Colon (tissue), 2 donors: ENCODE measurements around the gene PDE4A.
"Not testable (repeated sequence)": the region's sequence is repeated elsewhere in the genome, so short reads cannot be mapped to it uniquely, and the experiment has no call there.

Source experiments
- FAIRE-seq: peaks from 2 replicates; lab custom pipeline; 2012; peaks lifted over from hg19 to GRCh38; lab: Jason Lieb, UNC
- donor health status: control.
- donor health status: control.

The PDE4A gene

DNA sequence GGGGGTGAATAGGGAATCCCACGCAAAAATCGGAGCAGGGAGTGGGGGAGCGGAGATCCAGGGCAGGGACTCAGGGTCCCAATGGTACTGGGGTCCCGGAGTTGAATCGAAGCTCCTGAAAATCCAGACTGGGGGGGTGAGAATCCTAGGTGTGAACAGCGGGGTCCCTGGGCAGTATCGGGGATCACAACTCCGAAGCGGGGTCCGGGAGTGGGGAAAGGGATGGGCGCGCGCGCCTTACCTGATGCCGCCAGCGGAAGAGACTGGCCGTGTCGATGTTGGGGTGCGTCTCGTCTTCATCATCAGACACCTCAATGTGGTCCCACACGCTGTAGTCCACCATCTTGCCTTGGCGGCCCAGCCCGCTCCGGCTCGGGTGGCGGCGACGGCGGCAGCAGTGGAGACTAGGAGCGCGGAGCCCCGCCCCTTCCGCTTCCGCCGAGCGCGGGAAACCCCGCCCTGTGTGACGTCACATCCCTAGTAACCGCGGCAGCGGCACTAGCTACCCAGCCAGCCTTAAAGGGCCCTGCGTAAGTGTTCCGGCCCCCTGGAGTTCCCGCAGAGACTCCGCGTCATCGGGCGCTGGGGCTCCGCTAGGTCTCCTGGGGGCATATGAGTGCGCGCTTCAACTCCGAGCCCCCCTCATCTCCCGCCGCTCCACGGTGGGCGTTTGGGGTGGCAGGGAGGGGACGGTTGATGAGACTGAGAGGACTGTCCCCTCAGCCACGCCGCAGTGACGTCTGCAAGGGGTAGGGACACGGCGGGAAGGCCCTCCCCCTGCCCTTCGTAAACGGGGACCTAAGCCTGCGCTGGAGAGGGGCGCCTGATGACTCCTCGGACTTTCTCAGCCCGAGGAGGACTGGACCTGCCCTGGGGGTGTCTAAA, 17.0 kb upstream of the PDE4A start, which contains the start of gene CDC37:
Gene CDC37 (minus strand): TSS at position 406 of the 885 bp plus-strand sequence. CDS start 63 bp downstream, at position 343.
- FAIRE-seq = no peak

DNA sequence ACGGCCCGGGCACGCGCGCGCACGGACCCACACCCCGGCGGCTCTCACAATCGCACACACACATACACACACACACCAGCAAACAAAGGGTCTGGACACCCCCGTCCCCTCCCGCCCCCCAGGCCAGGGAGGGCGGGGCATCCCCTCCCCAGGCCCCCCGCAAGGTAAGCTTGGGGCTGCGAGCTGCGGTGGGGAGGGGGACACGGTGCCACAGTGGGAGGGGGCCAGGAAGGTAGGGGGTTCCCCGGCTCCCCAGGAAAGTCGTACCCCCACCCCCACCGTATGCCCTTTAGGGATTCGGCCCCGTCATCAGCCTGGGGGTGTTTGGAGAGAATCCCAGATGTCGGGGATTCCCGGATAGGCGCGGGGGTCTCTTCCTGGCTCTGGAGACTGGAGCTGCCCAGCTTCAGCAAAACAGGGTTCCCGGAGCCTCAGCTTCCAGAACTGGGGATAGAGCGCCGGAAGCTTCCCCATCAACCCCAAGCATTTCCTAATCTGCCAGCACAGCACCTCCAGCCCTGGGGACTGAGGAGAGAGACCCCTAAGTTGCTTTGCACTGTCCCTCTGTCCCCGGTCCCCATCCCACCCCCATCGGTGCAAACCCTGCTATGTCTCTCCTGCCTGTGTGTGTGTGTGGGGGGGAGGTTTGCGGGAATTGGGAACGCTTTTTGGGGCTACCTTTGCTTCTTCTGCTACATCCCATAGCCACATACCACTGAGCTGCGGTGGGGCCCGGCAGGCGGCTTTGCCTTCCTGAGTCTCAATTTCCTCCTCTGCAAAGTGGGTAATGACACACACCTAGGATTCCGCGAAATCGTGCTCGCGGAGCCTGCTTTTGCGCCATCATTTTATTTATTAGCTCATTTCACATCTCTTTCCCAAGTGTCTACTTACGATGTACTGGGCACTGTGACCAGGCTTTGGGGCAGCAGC, 15.2 kb upstream of the PDE4A start:
- no peak for FAIRE-seq

DNA sequence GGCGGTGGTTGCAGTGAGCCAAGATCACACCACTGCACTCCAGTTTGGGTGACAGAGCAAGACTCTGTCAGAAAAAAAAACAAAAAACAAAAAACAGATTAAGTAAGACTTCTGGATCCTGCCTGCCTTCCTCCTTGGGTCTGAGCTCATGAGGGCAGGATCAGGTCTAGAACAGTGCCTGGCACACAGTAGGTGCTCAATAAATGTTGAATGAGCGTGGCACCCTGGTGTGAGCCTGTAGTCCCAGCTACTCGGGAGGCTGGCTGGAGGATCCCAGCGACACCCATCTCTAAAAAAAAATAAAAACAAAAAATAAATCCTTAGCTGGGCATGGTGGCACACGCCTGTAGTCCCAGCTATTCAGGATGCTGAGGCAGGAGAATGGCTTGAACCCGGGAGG, 14.1 kb upstream of the PDE4A start:
- FAIRE-seq = no peak

DNA sequence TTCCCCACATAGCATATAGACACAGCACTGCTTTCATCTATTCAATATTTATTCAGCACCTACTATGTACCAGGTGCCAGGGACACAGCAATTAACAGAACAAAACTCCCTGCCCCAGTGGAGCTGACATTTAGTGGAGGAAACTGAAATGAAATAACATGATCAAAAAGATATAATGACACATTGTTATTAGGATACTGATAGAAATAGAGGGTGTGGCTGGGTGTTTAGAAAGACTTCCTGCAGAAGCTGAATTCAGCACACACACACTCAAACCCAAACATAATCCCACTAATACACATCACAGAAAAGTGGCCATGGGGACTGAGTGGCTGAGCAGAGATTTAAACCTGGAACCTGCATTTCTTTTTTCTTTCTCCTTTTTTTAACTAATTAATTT, 13.2 kb upstream of the PDE4A start:
- FAIRE-seq = no peak

DNA sequence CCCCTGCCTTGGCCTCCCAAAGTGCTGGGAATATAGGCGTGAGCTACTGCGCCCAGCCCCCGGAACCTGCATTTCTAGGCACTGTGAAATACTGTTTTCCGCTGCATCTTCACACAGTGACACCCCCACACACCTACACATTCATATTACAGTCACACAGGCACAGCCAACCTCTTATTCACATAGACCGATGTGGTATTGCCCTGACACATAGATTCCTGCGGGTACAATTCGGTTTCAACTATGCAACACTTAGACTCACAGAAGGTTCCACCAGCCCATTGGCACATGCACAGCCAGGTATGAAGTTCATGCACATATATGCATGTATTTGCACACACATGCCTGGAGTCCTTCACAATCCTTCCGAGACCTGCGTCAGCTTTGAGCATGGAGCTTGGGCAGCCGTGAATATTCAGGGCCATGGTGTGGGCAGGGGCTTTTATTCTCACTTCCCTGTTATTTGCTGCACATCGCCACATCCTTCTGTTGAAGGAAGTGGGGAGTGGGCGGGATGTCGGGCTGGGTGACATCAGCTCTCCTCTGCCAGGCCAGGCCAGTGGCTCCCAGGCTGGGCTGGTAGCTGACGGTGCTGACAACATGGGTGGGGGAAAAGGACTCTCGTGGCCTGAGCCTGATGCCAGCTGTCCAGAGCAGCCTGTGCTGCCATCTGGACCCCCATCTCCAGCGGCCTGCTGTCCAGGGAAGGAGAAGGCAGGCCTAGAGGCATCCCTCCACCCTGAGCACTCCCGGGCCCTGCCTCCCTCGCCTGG, 11.6 kb upstream of the PDE4A start:
- no peak for FAIRE-seq

DNA sequence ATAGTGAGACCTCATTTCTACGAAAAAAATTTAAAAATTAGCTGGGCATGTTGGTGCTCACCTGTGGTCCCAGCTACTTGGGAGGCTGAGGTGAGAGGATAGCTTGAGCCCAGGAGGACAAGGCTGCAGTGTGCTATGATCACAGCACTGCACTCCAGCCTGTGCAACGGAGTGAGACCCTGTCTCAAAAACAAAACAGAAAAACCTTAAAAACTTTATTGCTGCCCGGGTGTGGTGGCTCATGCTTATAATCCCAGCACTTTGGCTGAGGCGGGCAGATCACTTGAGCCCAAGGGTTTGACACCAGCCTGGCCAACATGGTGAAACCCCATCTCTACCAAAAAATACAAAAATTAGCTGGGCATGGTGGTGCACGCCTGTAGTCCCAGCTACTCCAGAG, 9.1 kb upstream of the PDE4A start:
- FAIRE-seq = not testable (repeated sequence)

DNA sequence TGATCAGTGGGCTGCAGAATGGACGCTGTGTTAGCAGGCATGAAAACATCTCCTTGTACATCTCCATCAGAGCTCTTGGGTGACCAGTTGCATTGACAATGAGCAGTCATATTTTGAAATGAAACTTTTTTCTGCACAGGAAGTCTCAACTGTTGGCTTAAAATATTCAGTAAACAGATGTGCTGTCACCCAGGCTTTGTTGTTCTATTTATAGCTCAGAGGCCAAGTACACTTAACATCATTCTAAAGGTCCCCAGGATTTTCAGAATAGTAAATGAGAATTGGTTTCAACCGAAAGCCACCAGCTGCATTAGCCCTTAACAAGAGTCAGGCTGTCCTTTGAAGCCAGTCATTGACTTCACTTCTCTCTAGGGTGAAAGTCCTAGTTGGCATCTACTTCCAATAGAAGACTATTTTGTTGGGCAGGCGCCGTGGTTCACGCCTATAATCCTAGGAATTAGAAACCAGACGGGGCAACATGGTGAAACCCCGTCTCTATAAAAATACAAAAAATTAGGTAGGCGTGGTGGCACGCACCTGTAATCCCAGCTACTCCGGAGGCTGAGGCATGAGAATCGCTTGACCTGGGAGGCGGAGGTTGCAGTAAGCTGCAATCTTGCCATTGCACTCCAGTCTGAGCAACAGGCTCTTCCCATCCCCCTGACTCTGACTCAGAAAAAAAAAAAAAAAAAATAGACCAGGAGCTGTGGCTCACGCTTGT, 7.9 kb upstream of the PDE4A start:
- no peak for FAIRE-seq

DNA sequence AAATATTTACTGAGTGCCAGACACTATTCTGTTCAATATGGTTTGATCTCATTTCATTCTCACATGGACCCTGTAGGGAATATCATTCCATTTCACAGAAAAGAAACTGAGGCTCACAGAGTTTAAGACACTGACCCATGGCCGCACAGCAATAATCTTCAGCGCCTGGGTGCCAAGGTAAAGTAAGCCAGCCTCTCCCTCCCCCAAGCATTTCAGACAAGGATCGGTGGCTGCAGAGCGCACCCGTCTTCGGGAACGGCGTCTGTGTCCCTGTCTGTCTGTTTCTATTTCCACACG, 4.3 kb upstream of the PDE4A start:
- FAIRE-seq = no peak

DNA sequence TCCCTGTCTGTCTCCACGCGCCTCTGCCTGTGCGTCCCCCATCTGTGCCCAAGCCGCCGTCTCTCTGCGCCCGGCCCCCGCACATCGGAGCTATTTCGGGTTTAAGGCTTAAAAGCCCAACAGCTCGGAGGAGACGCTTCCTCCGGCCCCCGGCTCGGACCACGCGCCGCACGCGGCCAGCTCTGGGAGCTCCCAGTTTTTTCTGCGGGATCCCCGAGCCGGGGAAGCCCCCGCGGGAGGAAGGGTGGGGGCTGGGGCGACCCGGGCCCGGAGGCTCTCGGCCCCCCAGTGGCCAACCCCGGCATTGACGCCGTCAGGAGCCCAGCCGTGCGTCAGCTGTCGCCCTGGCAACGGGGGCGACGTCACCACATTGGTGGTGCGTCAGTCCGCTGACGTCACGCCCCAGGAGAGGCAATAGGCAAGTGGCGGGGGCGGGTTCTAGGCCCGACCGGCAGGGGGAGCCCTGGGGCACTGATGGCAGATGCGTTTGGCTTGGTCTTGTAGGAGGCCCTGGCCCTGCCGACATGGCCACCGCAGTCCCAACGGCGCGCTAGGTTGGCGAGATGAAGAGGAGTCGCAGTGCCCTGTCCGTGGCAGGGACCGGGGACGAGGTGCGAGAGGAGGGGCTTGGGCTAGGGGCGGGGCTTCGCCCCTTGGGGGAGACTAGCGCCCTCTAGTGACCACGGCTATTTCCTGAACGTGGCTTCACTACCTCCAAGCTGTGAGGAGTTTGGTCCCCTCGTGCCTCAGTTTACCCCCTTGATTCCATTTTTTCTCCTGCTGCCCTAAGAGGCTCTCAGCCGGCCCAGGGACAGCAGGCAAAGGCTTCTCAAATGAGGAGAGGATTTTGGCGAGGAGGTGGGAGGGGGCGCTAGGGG, 3.7 kb upstream of the PDE4A start:
- no peak for FAIRE-seq

DNA sequence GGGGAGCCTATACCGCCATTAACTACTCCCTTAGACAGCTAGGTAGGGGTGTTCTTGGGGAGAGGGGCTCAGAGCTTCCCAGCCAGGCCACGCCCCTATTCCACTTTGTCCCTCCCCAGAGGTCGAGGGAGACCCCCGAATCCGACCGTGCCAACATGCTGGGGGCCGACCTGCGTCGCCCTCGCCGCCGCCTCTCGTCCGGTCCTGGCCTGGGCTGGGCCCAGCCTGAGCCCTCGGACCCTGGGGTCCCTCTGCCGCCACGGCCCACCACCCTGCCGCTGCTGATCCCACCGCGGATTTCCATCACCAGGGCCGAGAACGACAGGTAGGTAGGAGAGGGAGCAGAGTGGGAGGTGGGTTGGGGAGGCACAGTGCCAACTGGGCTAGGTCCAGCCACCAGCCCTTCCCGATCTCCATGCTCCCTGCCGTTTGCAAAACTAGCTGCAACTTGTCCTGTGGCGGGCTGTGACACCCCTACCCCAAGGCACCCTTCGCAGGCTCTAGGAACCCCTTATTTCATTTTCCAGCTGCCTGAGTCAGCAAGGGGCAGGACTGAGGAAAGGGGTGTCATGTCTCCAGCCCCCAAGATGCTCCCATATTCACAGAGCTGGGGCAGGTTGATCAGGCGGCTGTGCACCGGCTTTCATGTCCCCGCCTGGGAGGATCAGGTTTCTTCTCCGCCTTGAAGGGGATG, 2.6 kb upstream of the PDE4A start:
- no peak for FAIRE-seq

DNA sequence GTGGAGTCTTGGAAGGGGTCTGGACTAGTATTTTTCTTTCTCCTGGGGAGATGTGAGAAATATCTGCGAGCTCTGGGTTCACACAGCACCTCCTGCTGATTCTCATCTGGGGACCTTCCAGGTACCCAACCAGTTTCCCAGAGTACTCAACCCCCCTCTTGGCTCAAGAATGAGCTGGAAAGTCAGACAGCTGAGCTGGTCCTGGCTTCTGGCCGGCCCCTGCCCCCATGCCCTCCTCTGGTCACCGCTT, 2.2 kb upstream of the PDE4A start:
- no peak for FAIRE-seq

DNA sequence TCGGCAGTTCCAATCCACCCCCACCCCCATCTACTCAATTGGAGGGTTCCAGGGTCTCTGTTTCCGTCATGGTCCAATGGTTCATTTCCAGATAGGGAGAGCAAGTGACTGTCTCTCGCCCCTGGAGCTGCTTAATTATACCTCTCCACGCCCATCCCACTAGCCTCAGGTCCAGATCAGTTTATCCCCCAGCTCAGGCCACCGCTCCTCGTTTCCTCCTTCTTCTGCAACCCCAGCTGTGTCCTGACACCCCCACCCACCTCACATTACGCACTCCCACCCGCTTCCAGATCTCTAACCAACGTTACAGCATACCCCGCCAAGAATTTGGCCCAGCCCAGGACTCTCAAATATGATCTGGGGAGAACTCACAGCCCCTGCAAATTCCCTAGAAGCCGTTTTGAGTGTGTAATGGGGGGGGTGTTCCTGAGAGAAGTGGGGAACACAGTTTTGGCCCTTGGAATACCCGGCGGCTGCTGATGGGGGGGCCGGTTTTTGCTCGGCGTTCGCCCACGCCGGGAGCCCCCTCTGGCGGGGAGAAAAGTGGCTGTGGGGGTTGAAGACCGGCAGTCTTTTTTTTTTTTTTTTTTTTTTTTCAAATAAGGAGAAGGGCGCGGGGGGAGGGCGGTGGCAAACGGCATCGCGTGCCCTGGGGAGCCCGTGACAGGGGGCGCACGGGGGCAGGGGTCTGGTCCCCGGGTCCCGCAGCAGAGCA, 1.7 kb upstream of the PDE4A start:
- FAIRE-seq = no peak

DNA sequence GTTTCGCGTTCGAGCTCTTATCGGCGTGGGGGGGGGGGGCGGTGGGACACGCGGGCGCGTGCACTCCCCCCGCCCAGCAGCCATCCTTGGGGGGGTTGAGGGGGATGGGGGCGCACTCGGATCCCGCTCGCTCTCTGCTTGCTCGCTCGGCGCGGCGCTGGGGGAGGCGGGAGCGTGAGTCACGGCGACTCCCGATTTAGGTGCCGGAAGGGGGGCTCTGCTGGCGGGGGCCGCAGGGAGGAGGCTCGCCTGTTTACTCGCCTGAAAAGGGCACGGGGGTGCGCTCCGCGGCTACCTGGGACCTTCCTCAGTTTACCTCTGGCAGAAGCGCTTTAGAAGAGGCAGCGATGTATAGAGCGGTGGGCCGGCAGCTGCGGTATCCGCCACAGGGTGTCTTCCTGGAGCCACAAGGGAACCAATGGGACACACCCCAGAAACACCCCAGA, 1.1 kb upstream of the PDE4A start:
- FAIRE-seq = no peak

DNA sequence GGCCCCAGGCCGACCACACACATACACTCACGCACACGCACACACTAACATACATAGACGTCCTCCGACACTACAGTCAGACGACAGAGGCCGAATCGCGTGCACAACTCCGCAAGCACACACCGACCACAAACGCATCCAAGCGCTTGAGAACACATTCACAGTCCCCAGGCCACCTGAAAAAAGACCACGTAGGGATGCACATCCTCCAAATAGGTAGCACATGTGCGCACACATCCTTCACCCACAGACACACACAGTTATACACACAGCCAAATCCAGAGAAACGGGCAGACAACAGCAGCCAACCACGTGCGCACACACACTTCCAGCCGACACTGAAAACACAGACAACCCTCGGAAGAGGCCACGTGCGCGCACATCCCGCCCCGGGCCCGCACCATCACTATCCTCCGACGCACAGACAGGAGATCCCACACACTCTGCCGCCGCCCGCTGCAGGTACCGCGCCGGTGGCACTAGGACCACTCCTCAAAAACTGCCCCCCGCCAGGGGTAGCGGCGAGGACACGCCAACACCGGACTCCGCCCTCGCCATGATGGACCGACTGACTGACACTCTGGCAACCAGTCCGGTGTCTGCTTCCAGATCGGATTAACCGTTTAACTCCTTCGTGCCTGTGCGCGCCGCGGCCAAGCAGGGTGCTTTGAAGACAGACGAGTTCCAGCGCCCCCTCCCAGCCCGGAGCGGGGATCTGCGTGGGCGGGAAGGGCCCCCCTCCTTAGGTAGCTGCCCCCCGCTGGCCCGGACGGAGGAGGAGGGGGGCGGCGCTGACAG, 493 bp upstream of the PDE4A start:
- FAIRE-seq = no peak

DNA sequence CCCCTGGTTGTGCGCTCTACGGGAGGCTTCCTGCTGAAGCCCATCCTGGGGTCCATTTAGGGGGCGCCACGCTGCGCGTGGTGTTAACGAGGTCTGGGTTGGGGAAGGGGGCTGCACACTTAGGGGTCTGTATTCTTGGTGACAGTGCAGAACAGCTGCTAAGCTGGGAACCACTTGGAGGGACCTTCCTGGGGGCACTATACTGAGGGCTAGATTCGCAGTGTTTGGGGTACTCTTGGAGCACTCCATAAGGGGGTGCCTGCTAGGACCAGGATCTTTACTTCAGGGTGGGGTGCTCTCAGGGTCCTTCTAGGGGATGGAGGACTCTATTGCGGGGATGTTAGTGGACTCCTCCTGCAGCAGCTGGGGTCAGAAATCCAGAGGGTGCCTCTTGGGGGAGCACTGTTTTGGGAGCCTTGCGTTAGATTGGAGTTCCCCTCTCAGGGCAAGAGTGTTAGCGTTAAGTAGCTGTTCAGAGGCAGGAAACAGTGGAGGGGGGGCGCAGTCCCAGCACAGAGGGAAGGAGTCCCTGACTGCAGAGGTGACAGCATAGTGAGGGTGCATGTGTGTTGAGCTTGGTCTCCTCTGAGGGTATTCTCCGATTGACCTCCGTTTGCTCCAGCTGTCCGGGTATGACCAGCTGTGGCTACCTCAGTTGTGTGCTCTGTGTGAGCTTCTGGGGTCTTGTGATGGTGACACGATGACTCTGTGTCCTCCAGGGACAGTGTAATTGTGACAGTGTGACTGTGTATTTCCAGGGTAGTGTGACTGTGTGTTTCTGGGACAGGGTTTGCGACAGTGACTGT, 1.1 kb downstream of the PDE4A start:
- FAIRE-seq = no peak

DNA sequence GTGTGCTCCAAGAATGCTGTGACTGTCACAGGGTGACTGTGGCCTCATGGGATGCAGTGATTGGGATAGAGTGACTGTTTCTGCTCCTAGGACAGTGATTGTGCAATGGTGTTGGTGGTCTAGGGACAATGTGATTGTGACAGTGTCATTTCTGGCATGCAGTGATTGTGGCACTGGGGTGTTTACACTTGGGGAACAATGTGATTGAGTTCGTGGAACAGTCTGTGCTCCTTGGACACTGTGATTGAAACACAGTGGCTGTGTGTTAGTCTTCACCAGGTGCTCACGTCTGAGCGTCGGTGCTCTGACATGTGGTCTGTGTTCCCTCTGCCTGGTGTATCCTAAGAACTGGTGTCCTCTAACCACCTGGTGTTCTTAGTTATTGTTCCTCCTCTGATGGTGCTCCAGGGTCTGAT, 1.7 kb downstream of the PDE4A start:
- no peak for FAIRE-seq

DNA sequence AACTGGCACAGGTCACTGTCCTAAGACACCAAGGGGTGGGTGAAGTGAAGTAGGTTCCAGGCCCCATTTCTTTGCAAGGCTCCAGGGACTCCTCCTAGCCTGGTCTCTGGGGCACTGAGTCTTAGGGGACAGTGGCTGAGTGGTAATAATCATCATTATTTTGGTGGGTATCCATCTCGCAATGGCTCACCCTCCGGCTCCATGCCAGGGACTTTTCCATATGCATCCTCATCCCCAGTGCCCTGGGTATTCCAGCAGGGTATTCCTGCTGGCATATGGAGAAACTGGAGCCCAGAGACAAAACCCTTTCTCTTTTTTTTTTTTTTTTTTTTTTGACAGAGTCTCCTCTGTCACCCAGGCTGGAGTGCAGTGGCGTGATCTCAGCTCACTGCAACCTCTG, 2.5 kb downstream of the PDE4A start:
- FAIRE-seq = no peak
